Tibial nerve (tissue), 3 donors: ENCODE results near the gene ZNF385C.

Experiments
- POLR2A ChIP-seq, 2 donors: fragments of 450-650 bp; IDR thresholded peaks; one replicate each; pipeline ENCODE4 v1.6.1; 2017; ENCODE audit warnings: antibody characterized with exemption in 2 of 2, mild to moderate bottlenecking in 2 of 2, moderate library complexity in 2 of 2
- TF ChIP-seq, protein P1 (sequence below), 5 experiments: fragments of 200-600 bp in 3 of 5; fragments of 450-650 bp in 2 of 5; sonication (generic) in 3 of 5; IDR thresholded peaks; one replicate each; pipeline ENCODE4 v1.5.1; 2016 to 2019; ENCODE audit warnings: antibody characterized with exemption in 5 of 5, mild to moderate bottlenecking in 3 of 5, moderate library complexity in 2 of 5

GRCh38 chr17:42124256-42124655, 26.0 kb upstream of the ZNF385C start:
- TF ChIP-seq, protein P1, sequence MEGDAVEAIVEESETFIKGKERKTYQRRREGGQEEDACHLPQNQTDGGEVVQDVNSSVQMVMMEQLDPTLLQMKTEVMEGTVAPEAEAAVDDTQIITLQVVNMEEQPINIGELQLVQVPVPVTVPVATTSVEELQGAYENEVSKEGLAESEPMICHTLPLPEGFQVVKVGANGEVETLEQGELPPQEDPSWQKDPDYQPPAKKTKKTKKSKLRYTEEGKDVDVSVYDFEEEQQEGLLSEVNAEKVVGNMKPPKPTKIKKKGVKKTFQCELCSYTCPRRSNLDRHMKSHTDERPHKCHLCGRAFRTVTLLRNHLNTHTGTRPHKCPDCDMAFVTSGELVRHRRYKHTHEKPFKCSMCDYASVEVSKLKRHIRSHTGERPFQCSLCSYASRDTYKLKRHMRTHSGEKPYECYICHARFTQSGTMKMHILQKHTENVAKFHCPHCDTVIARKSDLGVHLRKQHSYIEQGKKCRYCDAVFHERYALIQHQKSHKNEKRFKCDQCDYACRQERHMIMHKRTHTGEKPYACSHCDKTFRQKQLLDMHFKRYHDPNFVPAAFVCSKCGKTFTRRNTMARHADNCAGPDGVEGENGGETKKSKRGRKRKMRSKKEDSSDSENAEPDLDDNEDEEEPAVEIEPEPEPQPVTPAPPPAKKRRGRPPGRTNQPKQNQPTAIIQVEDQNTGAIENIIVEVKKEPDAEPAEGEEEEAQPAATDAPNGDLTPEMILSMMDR (IDR thresholded peaks at IDR 0.05), result no peak
- no peak for TF ChIP-seq POLR2A (IDR thresholded peaks at IDR 0.05)
